Measurements from ENCODE around the gene NKD1. TPM values are rescaled to one million over a fixed set of nuclear protein-coding genes. Genes with fewer than 3 reads are reported as not detected.

Gene NKD1
- total RNA-seq, 1 donor from 2014 or later = 0.33 TPM

GRCh38 chr16:50600582-50601283, 52.5 kb downstream of the NKD1 start:
- H3K4me3 ChIP-seq (ENCODE audit: low read depth, low read length) = no peak overlapping the region
- H3K27me3 ChIP-seq (ENCODE audit: control insufficient read depth, insufficient read depth, low read length) = no peaks in the 10 kb centered on the region
- no peaks in the 10 kb centered on the region for H3K36me3 ChIP-seq (ENCODE audit: control insufficient read depth, insufficient read depth, low read length)
- no peak for DNase-seq (ENCODE audit: low read depth)
- TF ChIP-seq CTCF (IDR thresholded peaks at IDR 0.05; ENCODE audit: insufficient read depth, low read length, poor library complexity, severe bottlenecking) = no peak

GRCh38 chr16:50601341-50601740, 53.1 kb downstream of the NKD1 start:
- Histone ChIP-seq H3K36me3 (ENCODE audit: control insufficient read depth, insufficient read depth, low read length) (no peaks in the 10 kb centered on the region), H3K27me3 (ENCODE audit: control insufficient read depth, insufficient read depth, low read length) (no peaks in the 10 kb centered on the region), H3K4me3 (ENCODE audit: low read depth, low read length) (no peak overlapping the region)
- no peak for TF ChIP-seq CTCF (IDR thresholded peaks at IDR 0.05; ENCODE audit: insufficient read depth, low read length, poor library complexity, severe bottlenecking)
- no peak for DNase-seq (ENCODE audit: low read depth)

GRCh38 chr16:50602126-50602525, 53.9 kb downstream of the NKD1 start:
- Histone ChIP-seq H3K27me3 (ENCODE audit: control insufficient read depth, insufficient read depth, low read length) (no peaks in the 10 kb centered on the region), H3K4me3 (ENCODE audit: low read depth, low read length) (no peak overlapping the region), H3K36me3 (ENCODE audit: control insufficient read depth, insufficient read depth, low read length) (no peaks in the 10 kb centered on the region)
- DNase-seq (ENCODE audit: low read depth) = no peak
- TF ChIP-seq CTCF (IDR thresholded peaks at IDR 0.05; ENCODE audit: insufficient read depth, low read length, poor library complexity, severe bottlenecking) = no peak

- no peak overlapping the region for H3K4me3 ChIP-seq (ENCODE audit: low read depth, low read length)
- no peak for TF ChIP-seq CTCF (IDR thresholded peaks at IDR 0.05; ENCODE audit: insufficient read depth, low read length, poor library complexity, severe bottlenecking)
- H3K36me3 ChIP-seq (ENCODE audit: control insufficient read depth, insufficient read depth, low read length) = no peaks in the 10 kb centered on the region
- no peak for DNase-seq (ENCODE audit: low read depth)
- H3K27me3 ChIP-seq (ENCODE audit: control insufficient read depth, insufficient read depth, low read length) = no peaks in the 10 kb centered on the region
Measured at GRCh38 chr16:50602531-50603205, 54.5 kb downstream of the NKD1 start.

GRCh38 chr16:50603206-50604064, 55.2 kb downstream of the NKD1 start:
- Histone ChIP-seq H3K36me3 (ENCODE audit: control insufficient read depth, insufficient read depth, low read length) (no peaks in the 10 kb centered on the region), H3K27me3 (ENCODE audit: control insufficient read depth, insufficient read depth, low read length) (no peaks in the 10 kb centered on the region), H3K4me3 (ENCODE audit: low read depth, low read length) (no peak overlapping the region)
- TF ChIP-seq CTCF (IDR thresholded peaks at IDR 0.05; ENCODE audit: insufficient read depth, low read length, poor library complexity, severe bottlenecking) = no peak
- DNase-seq (ENCODE audit: low read depth) = peak; percentile 7
